T-helper 1 cell treated with Interleukin-12 subunit alpha and Interleukin-12 subunit beta and Interleukin-4 antibody, amounts not matched to agents 30 μg/mL and 1 μg/mL, for 36 hours (primary cell): ENCODE measurements around the gene SPIRE1.

ENCODE experiments used
- H3K27ac Mint-ChIP-seq: one replicate; pipeline ENCODE4 v1.8.0; 2021; ENCODE audit warnings: mild to moderate bottlenecking, mixed read lengths
- H3K27me3 Mint-ChIP-seq: one replicate; pipeline ENCODE4 v1.8.0; 2021; ENCODE audit warnings: low read depth, mixed read lengths
- H3K36me3 Mint-ChIP-seq: one replicate; pipeline ENCODE4 v1.8.0; 2021; ENCODE audit warnings: low read depth, mixed read lengths
- H3K4me1 Mint-ChIP-seq: one replicate; pipeline ENCODE4 v1.8.0; 2021; ENCODE audit warnings: low read depth, mixed read lengths
- H3K4me3 Mint-ChIP-seq: one replicate; pipeline ENCODE4 v1.8.0; 2021; ENCODE audit warnings: mild to moderate bottlenecking, moderate library complexity, mixed read lengths
- H3K9me3 Mint-ChIP-seq: one replicate; pipeline ENCODE4 v1.8.0; 2021; ENCODE audit warnings: mixed read lengths

The SPIRE1 gene

GRCh38 chr18:12432196-12432595 is 225.7 kb downstream of the SPIRE1 start:
- no peak overlapping the region for H3K27ac Mint-ChIP-seq

DNA sequence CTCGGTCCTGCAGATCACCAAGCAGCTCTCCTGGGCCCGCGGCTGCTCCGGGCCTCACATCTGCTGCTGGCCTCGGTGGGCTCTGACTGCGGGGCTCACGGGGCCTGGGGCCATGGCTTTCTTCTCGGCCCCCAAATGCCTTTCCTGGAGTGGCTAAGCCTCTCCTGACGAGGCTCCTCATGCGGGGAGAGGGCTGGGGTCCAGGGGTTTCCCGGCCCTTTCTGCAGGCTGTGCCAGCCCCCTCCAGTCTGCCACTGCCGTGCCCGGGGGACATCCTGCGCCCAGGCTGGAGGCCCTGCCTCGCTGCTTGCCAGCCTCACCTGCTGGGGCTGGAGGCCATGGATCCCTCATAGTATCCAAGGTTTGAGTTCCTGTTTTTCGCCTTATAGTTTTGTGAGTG is 226.3 kb downstream of the SPIRE1 start:
- Mint-ChIP-seq H3K27ac (no peak overlapping the region), H3K4me1 (no peaks in the 10 kb centered on the region), H3K9me3 (no peaks in the 10 kb centered on the region), H3K4me3 (no peak overlapping the region), H3K27me3 (no peaks in the 10 kb centered on the region), H3K36me3 (no peaks in the 10 kb centered on the region)

More at GRCh38 chr18:12432196-12432595, 225.7 kb downstream of the SPIRE1 start:
- no peaks in the 10 kb centered on the region for H3K36me3 Mint-ChIP-seq
- H3K9me3 Mint-ChIP-seq: no peaks in the 10 kb centered on the region
- H3K27me3 Mint-ChIP-seq: no peaks in the 10 kb centered on the region
- no peak overlapping the region for H3K4me3 Mint-ChIP-seq
- H3K4me1 Mint-ChIP-seq: no peaks in the 10 kb centered on the region

GRCh38 chr18:12430137-12430990 is 227.5 kb downstream of the SPIRE1 start:
- H3K27ac Mint-ChIP-seq: no peak overlapping the region
- no peaks in the 10 kb centered on the region for H3K9me3 Mint-ChIP-seq
- H3K4me3 Mint-ChIP-seq: no peak overlapping the region
- no peaks in the 10 kb centered on the region for H3K36me3 Mint-ChIP-seq
- H3K27me3 Mint-ChIP-seq: no peaks in the 10 kb centered on the region
- H3K4me1 Mint-ChIP-seq: no peaks in the 10 kb centered on the region

- no peaks in the 10 kb centered on the region for H3K4me1 Mint-ChIP-seq
Measured at GRCh38 chr18:12429556-12429955, 228.4 kb downstream of the SPIRE1 start.

GRCh38 chr18:12428923-12429322 is 229.0 kb downstream of the SPIRE1 start:
- Mint-ChIP-seq H3K9me3 (no peaks in the 10 kb centered on the region), H3K4me1 (no peaks in the 10 kb centered on the region), H3K27ac (no peak overlapping the region), H3K36me3 (no peaks in the 10 kb centered on the region), H3K27me3 (no peaks in the 10 kb centered on the region), H3K4me3 (no peak overlapping the region)

More at GRCh38 chr18:12429556-12429955, 228.4 kb downstream of the SPIRE1 start:
- no peaks in the 10 kb centered on the region for H3K27me3 Mint-ChIP-seq
- H3K27ac Mint-ChIP-seq: no peak overlapping the region
- no peak overlapping the region for H3K4me3 Mint-ChIP-seq
- no peaks in the 10 kb centered on the region for H3K36me3 Mint-ChIP-seq
- no peaks in the 10 kb centered on the region for H3K9me3 Mint-ChIP-seq

GRCh38 chr18:12426924-12427323 is 231.0 kb downstream of the SPIRE1 start:
- Mint-ChIP-seq H3K4me3 (no peak overlapping the region), H3K27ac (no peak overlapping the region), H3K27me3 (no peaks in the 10 kb centered on the region), H3K4me1 (no peaks in the 10 kb centered on the region), H3K36me3 (no peaks in the 10 kb centered on the region), H3K9me3 (no peaks in the 10 kb centered on the region)

GRCh38 chr18:12424252-12424651 is 233.7 kb downstream of the SPIRE1 start:
- Mint-ChIP-seq H3K4me3 (no peak overlapping the region), H3K27ac (no peak overlapping the region), H3K36me3 (no peaks in the 10 kb centered on the region), H3K9me3 (no peaks in the 10 kb centered on the region), H3K4me1 (peaks cover 6% of the 10 kb centered on the region), H3K27me3 (no peaks in the 10 kb centered on the region)

DNA sequence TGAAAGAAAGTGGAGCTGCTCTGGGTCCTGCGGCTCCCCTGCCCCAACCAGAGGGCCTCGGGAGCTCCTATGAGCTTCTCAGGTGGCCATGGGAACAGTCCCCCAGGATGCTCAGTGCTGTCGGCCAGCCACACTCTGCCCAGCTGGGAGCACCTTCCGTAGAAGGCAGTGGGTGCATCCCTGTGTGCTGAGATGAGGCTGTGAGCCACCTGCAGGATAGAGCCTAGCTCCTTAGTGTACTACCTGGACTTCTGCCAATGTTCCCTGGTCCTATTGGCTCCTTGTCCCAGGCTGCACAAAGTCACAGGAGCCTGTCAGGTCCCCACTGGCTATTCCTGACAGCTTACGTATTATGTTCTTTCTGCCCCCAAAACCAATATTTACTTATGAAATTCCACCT is 234.1 kb downstream of the SPIRE1 start:
- H3K27ac Mint-ChIP-seq: no peak overlapping the region
- no peaks in the 10 kb centered on the region for H3K9me3 Mint-ChIP-seq
- H3K36me3 Mint-ChIP-seq: no peaks in the 10 kb centered on the region
- H3K4me3 Mint-ChIP-seq: no peak overlapping the region
- H3K4me1 Mint-ChIP-seq: peaks cover 6% of the 10 kb centered on the region
- H3K27me3 Mint-ChIP-seq: no peaks in the 10 kb centered on the region

GRCh38 chr18:12423393-12423792 is 234.5 kb downstream of the SPIRE1 start:
- no peaks in the 10 kb centered on the region for H3K36me3 Mint-ChIP-seq
- H3K27me3 Mint-ChIP-seq: no peaks in the 10 kb centered on the region
- no peaks in the 10 kb centered on the region for H3K9me3 Mint-ChIP-seq
- no peak overlapping the region for H3K4me3 Mint-ChIP-seq
- peaks cover 6% of the 10 kb centered on the region for H3K4me1 Mint-ChIP-seq
- no peak overlapping the region for H3K27ac Mint-ChIP-seq

- Mint-ChIP-seq H3K4me3 (no peak overlapping the region), H3K4me1 (peaks cover 6% of the 10 kb centered on the region), H3K9me3 (no peaks in the 10 kb centered on the region), H3K27me3 (no peaks in the 10 kb centered on the region), H3K27ac (no peak overlapping the region), H3K36me3 (no peaks in the 10 kb centered on the region)
Measured at GRCh38 chr18:12422936-12423335, 235.0 kb downstream of the SPIRE1 start.

GRCh38 chr18:12421732-12422131 is 236.2 kb downstream of the SPIRE1 start:
- Mint-ChIP-seq H3K4me3 (no peak overlapping the region), H3K27me3 (no peaks in the 10 kb centered on the region), H3K36me3 (no peaks in the 10 kb centered on the region), H3K4me1 (peaks cover 6% of the 10 kb centered on the region), H3K27ac (no peak overlapping the region), H3K9me3 (no peaks in the 10 kb centered on the region)

DNA sequence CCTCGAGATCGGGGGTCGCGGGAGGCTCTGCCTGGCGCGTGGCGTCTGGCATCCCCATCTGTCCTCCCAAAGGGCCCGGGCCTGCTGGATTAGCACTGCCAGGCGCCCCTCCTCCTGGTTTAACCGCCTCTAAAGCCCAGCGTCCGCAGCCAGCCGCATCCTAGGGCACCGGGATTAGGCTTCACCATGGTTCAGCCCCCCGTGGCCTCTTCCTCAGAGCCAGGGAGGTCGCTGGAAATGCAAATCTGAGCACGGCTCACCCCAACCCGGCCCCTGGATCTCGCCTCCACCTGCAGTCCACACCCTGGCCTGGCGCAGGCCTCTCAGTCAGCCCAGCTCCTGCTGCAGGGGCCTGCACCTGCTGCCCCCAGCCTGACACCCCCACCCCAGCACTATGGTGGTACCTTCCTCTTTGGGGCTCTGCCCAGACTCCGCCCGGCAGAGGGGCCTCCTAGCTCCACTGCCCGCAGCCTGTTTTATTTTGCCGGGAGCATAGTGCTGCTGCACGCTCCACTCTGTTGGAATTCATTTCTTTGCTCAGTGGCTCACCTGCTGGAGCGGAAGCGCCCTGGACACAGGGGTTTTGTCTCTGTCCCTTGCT is 237.0 kb downstream of the SPIRE1 start:
- no peaks in the 10 kb centered on the region for H3K9me3 Mint-ChIP-seq
- H3K4me1 Mint-ChIP-seq: peaks cover 6% of the 10 kb centered on the region
- H3K27ac Mint-ChIP-seq: no peak overlapping the region
- H3K27me3 Mint-ChIP-seq: no peaks in the 10 kb centered on the region
- H3K36me3 Mint-ChIP-seq: no peaks in the 10 kb centered on the region
- peak overlapping the region; percentile 72 for H3K4me3 Mint-ChIP-seq

- Mint-ChIP-seq H3K9me3 (no peaks in the 10 kb centered on the region), H3K27me3 (no peaks in the 10 kb centered on the region), H3K4me1 (peaks cover 6% of the 10 kb centered on the region), H3K4me3 (no peak overlapping the region), H3K27ac (no peak overlapping the region), H3K36me3 (no peaks in the 10 kb centered on the region)
Measured at GRCh38 chr18:12417687-12418086, 240.2 kb downstream of the SPIRE1 start.

- Mint-ChIP-seq H3K27me3 (no peaks in the 10 kb centered on the region), H3K4me3 (no peak overlapping the region), H3K9me3 (no peaks in the 10 kb centered on the region), H3K27ac (no peak overlapping the region), H3K4me1 (peaks cover 5% of the 10 kb centered on the region), H3K36me3 (no peaks in the 10 kb centered on the region)
Measured at GRCh38 chr18:12416098-12416729, 241.7 kb downstream of the SPIRE1 start.

- Mint-ChIP-seq H3K4me3 (no peak overlapping the region), H3K9me3 (no peaks in the 10 kb centered on the region), H3K27ac (no peak overlapping the region), H3K4me1 (peaks cover 8% of the 10 kb centered on the region), H3K36me3 (no peaks in the 10 kb centered on the region), H3K27me3 (peaks cover 17% of the 10 kb centered on the region)
Measured at GRCh38 chr18:12411456-12411855, 246.5 kb downstream of the SPIRE1 start.
